Measurements from ENCODE around the gene TPRG1L.
"Not testable (repeated sequence)": the region's sequence is repeated elsewhere in the genome, so short reads cannot be mapped to it uniquely, and the experiment has no call there.

Gene TPRG1L

DNA sequence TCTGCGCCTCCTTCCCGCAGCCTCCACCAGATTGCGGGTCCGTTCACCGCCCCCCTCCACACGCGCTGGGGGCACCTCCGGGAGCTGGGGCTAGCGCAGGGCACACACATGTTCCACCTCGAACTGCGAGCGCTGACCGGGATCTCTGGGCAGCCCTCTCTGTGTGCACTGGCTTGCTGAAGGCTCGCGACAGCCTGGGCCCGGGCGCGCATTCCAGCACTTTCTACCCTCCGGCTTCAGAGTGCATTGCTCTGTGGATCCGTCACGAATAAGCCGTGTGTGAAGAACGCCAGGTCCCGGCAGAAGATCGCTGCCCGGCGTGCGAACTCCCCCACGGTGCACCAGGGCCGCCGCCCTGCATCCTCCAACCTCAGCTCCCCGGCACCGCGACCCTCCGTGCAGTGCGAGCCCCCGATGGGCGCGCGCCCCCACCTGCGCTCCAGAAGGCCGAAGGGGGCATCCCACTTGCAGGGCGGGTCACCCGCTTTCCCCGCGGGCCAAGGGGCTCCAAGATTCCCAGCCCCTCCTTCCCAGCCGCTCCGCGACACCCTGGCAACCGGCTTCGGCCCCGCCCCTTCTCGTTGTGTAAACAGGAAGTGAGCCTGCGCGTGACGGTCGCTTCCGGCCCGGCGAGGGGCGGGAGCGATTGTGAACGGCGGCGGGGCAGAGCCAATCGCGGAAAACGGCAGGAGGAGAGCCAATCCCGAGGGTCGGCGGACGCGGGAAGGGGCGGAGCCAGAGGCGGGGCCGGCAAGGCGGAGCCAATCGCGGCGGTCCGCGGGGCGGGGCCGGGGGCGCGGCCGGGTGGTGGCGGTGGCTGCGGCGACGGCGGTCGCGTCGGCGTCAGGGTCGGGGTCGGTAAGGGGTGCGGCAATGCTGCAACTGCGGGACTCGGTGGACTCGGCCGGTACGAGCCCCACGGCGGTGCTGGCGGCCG lies at the start of gene TPRG1L:
Gene TPRG1L (plus strand): TSS at position 816 of the 937 bp plus-strand sequence. CDS start 58 bp downstream, at position 874.
- H3K4me3 ChIP-seq (replicated peaks; ENCODE audit: low read depth, low read length): peak within 1 kb of the TSS; percentile 67
- DNase-seq (ENCODE audit: extremely low read depth, low read depth): peak; percentile 72

DNA sequence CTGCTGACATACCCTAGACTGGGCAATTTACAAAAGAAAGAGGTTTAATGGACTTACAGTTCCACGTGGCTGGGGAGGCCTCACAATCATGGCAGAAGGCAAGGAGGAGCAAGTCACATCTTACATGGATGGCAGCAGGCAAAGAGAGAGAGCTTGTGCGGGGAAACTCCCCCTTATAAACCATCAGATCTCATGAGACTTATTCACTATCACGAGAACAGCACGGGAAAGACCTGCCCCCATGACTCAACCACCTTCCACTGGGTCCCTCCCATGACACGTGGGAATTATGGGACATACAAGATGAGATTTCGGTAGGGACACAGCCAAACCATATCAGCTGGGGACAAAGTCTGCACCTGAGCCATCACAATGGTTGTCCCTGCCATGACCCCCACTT lies 49.3 kb upstream of the TPRG1L start:
- H3K4me3 ChIP-seq (replicated peaks; ENCODE audit: low read depth, low read length); DNase-seq (ENCODE audit: extremely low read depth, low read depth): not testable (repeated sequence)

More for the DNA sequence above, at the start of gene TPRG1L:
- TF ChIP-seq, protein P1, sequence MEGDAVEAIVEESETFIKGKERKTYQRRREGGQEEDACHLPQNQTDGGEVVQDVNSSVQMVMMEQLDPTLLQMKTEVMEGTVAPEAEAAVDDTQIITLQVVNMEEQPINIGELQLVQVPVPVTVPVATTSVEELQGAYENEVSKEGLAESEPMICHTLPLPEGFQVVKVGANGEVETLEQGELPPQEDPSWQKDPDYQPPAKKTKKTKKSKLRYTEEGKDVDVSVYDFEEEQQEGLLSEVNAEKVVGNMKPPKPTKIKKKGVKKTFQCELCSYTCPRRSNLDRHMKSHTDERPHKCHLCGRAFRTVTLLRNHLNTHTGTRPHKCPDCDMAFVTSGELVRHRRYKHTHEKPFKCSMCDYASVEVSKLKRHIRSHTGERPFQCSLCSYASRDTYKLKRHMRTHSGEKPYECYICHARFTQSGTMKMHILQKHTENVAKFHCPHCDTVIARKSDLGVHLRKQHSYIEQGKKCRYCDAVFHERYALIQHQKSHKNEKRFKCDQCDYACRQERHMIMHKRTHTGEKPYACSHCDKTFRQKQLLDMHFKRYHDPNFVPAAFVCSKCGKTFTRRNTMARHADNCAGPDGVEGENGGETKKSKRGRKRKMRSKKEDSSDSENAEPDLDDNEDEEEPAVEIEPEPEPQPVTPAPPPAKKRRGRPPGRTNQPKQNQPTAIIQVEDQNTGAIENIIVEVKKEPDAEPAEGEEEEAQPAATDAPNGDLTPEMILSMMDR (IDR thresholded peaks at IDR 0.05; ENCODE audit: low read depth, low read length, missing control alignments): no peak

DNA sequence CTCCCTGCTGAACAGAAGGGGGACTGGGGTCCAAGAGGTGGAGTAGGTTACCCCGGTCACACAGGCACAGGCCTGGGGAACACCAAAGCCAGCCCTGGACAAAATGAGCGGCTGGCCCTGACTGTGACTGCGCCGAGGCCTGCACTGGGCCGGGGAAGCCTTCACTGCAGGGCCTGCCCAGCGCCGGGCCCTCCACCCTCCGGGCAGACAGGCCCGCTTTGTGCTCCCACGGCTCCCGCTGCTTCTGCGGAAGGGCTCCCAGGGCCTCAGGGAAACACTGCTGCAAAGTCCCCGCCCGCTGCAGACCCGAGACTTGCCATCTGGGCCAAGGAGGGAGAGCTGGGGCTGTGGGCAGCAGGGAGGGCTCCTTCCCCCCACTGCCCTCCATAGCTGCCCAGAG lies 48.8 kb upstream of the TPRG1L start:
- TF ChIP-seq, protein P1 (IDR thresholded peaks at IDR 0.05; ENCODE audit: low read depth, low read length, missing control alignments): no peak
- DNase-seq (ENCODE audit: extremely low read depth, low read depth): no peak
- no peak overlapping the region for H3K4me3 ChIP-seq (replicated peaks; ENCODE audit: low read depth, low read length)

DNA sequence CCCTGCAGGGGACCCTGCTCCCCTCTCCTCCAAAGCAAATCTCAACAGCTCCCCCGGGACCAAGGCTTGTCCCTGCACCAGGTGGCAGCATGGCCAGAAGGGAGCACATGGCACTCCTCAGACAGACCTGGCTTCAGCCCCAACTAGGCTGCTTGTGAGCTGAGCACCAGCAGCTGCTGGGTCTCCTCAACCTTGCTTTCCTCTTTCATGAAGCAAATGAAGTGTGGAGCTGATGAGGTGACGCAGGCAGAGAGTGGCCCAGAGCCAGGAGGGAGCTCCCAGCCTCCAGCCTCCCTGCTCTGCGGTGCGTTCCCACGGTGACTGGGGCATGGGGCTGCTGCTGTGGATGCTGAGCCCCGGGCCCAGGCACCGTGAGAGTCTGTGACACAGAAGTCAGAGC lies 47.5 kb upstream of the TPRG1L start:
- TF ChIP-seq, protein P1 (IDR thresholded peaks at IDR 0.05; ENCODE audit: low read depth, low read length, missing control alignments): no peak
- no peak for DNase-seq (ENCODE audit: extremely low read depth, low read depth)
- H3K4me3 ChIP-seq (replicated peaks; ENCODE audit: low read depth, low read length): no peak overlapping the region

DNA sequence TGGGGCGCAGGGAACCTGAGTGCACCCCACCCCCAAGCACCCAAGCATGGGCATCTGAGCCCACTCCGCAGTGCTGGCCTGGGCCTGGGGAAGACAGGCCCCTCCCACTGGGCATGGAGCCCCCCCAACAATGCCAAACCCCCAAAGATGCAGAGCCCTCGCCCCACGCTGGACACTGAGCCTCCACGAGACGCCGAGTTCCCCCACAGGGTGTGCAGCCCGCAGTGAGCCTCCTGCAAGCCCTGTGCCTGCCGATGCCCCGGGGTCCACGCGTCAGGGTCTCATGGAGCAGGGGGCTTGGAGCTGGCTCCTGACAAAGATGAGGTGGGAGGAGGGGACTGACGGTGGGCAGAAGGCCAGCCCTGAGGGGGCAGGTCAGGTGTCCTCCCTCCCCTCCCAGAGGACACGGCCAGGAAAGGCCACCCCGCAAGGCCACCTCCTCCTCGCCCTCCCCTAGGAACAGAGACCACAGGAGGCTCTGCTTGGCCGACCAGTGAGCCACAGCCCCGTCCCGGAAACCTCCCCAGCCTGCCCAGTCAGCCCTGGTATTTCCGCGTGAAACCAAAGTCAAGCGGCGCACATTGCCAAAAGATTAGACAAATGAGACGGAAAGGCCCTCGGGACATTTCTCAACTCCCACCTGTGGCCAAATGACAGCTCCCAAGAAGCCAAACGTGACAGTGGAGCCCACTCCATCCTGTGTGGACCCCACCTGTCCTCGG lies 46.9 kb upstream of the TPRG1L start:
- DNase-seq (ENCODE audit: extremely low read depth, low read depth): no peak
- TF ChIP-seq, protein P1 (IDR thresholded peaks at IDR 0.05; ENCODE audit: low read depth, low read length, missing control alignments): no peak
- H3K4me3 ChIP-seq (replicated peaks; ENCODE audit: low read depth, low read length): no peak overlapping the region

DNA sequence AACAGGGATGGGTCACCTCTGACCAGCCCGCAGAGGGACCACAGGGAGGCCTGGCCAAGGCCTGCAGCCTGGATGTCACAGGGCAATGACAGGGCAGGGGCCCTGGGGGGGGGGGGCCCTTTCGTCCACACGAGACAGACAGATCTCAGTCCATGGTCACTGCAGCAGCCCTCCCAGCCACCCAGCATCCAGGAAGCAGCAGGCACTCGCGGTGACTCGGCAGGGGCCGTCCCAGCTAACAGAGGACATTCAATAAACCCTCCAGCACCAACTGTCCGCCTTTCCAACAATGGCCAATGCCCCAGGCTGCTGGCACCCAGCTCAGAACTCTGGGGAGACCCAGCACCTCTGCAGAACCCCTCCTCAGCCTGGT lies 46.4 kb upstream of the TPRG1L start:
- no peak for DNase-seq (ENCODE audit: extremely low read depth, low read depth)
- TF ChIP-seq, protein P1 (IDR thresholded peaks at IDR 0.05; ENCODE audit: low read depth, low read length, missing control alignments): no peak
- no peak overlapping the region for H3K4me3 ChIP-seq (replicated peaks; ENCODE audit: low read depth, low read length)

DNA sequence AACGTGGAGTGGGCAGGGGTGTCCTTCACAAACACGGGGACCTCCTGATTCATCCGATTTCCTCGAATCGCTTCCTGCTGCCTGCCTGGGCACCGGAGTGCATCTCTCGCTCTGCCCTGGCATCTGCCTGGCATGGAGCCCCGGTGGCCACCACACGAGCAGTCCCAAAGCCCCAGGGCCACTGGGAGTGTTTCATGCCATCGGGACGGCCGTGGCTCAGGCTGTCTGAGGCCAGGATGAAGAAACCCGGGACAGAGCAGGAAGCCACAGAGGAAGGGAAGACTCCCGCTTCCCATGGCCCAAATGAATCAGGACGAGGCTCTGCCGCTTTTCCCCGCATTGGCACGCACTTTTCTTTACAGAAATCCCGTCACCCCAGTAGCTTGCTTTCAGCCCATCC lies 45.9 kb upstream of the TPRG1L start:
- H3K4me3 ChIP-seq (replicated peaks; ENCODE audit: low read depth, low read length): no peak overlapping the region
- TF ChIP-seq, protein P1 (IDR thresholded peaks at IDR 0.05; ENCODE audit: low read depth, low read length, missing control alignments): no peak
- DNase-seq (ENCODE audit: extremely low read depth, low read depth): no peak

Measured in HFF-Myc (cell line).